CD4-positive, alpha-beta T cell treated with Interleukin-15 for 1 hour (primary cell): ENCODE measurements around the gene CLK3.
"Not testable (repeated sequence)": the region's sequence is repeated elsewhere in the genome, so short reads cannot be mapped to it uniquely, and the experiment has no call there.

Source experiments
- DNase-seq: peaks from one replicate; pipeline ENCODE4 v3.0.0-alpha.2; 2020

Gene CLK3

DNA sequence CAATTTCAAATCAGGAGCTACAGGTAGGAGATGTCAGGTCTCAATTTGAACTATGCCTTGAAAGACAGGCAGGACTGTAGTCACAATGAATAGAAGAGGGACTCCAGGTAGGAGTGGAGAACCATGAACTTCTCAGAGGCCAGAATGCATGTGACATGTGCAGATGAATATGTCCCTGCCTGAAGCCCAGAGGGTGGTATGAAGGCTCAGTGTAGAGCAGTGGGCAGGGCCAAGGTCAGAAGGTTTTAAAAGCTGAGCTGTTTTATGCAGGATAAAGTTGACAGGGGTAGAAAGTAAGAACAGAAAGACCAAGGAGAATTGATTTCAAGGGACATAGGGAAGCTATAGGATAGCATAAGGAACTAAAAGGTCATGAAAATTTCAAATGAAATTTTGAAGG is 30.8 kb downstream of the CLK3 start:
- no peak for DNase-seq

DNA sequence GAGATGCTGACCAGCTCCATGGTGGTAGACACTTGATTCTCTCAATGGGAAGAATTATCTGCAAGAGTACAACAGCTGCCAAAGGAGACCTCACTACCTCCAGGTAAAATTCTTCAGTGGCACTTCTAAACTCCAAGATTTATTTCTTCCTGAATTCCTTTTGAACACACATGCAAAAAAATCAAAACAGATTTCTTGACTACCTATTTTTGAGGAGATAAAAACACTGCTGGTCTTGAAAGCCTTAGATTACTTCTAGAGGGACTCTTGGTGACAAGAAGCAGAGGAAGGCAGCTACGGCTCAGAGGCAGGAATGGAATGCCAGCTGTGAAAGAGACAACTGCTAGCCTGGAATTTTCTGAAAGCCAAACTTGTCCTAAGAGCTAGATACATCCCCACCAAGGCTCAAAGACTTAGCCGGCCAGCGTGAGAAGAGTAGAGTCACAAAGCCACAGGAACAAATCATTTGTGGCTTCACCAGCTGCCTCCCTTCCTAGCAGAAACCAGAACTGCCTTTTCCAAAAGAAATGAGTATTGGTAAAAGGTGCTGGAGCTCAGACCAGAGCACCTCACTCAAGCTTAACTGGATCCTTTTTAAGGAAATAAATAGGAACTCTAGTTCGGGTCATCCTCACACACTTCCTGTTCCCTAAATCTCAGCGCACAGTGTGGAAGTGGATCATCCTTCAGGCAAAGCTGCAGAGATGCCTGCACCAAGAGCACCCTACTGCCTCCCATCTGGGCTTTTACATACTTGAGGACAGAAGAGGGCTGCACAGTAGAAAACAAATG is 32.6 kb downstream of the CLK3 start:
- no peak for DNase-seq

DNA sequence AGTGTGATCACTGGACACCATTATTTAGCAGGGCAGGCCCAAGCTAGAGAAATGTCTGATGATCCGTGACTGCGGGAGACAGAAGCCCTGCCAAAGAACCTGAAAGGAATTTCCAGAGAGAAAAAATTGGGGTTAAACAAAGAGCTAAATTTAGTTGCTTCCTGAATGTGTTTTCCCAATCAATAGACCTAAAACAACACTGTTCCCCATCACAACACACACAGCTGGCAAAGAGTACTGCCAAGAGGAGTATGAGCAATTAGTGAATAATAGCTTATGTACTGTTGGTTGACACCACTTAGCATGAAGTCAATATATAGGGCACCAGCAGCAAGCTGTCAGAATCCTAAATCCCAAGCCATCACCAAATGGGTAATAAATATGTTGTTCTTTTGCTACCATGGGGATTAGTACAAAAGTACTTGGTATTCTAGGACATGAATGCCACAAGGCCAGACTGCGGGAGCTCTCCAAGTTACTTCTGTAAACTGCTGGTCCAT is 35.7 kb downstream of the CLK3 start:
- DNase-seq, result no peak

DNA sequence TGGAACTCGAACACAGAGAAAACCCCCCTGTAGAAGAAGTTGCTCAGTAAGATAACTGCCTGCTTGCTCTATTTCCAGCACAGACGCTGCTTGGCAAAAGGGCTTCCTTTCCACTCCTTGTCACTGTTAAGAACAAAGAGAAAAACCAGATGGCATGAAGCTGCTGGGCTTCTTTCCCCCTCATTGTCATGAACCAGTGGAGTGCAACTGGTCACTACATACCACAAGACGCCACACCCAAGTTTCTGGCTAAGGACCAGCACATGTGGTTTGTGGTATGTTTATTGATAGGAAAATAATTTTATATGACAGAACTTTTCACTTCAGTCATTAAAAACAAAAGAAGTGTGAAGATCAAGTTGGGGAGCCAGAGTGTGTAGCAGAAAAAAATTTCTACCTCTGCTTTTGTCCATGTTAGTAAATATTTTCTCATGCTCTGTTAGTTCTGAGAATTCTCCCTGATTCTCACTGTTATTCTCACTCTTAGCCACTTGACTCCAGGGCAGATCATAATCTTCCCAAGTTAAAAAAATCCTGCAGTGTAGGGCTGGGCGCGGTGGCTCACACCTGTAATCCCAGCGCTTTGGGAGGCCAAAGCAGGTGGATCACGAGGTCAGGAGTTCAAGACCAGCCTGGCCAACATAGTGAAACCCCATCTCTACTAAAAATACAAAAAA is 37.9 kb downstream of the CLK3 start:
- DNase-seq, result no peak

DNA sequence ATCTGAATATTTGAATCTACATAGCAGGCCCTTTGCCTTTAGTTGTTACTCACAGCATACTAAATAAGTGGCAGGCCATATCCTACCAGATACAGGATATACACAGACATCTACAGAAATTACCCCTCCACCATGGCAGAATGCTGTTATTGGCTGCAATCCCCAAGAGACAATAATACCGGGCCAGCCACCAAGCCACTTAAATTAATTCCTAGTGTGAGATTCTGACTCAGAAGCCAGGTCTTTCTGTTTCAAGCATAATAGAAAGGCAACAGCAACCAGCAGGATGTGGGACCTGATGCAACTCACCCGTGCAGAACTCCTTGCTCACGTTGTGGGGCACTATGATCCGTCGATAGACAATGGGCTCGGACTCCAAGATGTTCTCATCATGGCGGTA is 39.8 kb downstream of the CLK3 start:
- no peak for DNase-seq

DNA sequence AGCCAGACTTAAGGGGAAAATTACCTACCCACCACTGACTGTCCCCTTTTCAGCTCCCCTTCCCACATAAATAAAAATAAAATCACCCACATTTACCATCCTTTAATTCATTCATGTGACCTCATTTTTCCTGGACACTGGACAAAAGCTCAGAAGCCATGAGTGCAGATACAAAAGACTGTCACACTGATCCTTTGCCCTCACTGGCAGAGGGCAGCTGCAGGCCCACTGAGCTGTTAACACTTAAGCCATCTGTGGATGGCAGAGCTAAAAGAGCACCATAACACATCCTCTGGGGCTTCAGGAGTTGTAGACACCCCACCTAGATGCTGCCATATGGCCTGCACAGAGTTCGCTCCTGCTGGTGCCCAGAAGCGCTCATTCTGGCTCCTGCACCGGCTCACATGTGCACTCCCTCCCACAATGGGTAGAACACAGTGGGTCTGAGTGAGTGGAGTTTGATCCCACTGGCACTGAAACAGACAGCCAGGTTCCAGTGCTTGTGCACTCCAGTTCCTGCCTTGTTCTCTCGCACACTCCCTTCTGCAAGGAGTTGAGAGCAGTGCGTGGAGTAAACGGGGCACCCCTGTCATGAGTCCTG is 41.4 kb downstream of the CLK3 start:
- DNase-seq, result no peak

DNA sequence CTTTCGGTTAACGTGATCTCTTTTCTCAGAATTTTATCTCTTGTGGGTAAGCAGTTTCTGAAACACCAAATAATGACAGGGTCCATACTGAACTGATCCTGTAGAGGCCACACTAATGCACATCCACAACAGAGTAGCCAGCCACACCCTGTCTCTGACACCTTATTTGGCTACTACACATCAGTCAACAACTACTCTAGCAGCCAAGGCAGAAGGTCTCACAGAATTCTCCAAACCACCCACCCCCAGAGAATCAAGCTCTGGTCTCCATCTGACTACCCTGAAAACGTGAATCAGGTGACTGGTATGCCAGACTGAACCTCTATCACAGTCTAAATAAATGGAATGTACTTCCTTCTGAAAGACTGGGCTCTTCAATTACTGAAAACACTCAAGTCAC is 42.2 kb downstream of the CLK3 start:
- no peak for DNase-seq

DNA sequence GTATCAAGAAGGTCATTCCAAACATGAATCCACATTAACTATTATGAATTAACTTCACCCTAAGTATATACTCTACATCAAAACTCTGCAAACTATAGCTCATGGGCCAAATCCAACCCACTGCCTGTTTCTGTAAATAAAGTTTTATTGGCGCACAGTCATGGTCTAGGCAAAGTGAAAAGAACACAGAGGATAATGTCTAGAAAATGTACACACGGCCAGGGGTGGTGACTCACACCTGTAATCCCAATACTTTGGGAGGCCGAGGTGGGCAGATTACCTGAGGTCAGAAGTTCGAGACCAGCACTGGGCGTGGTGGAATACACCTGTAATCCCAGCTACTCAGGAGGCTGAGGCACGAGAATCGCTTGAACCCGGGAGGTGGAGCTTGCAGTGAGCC is 45.6 kb downstream of the CLK3 start:
- not testable (repeated sequence) for DNase-seq

DNA sequence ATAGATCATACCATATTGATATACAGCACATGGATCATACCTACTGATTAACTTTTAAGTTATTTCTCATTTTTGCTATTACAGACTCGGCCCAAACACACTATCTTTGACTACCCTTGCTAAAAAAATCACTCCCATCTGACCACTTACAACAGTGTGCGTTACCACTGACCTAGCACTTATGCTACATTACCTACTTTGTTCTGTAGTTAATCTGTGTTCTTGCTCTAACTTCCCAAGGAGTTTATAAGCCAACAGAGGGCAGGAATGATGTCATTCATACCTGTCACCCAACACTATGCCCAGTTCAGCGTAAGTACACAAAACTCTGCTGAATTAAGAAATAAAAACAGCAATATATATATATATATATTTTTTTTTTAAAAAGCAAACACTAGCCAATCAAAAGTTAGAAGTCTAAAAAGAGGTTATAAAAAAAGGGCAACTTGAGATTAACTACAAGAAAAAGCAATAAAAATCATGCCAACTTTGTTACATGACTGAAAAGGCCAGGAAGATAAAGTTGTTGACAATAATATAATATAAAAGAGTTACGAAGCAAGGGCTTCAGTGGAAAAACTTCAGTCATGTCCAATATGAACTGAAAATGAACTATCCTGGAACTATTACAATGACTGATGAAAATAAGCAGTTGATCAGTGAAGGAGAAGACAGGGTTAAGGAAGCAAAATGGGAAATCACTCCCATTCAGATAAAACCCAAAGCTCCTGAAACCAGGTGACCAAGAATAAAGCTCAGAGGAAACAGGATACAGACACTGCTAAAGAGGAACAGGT is 46.6 kb downstream of the CLK3 start:
- DNase-seq, result no peak

DNA sequence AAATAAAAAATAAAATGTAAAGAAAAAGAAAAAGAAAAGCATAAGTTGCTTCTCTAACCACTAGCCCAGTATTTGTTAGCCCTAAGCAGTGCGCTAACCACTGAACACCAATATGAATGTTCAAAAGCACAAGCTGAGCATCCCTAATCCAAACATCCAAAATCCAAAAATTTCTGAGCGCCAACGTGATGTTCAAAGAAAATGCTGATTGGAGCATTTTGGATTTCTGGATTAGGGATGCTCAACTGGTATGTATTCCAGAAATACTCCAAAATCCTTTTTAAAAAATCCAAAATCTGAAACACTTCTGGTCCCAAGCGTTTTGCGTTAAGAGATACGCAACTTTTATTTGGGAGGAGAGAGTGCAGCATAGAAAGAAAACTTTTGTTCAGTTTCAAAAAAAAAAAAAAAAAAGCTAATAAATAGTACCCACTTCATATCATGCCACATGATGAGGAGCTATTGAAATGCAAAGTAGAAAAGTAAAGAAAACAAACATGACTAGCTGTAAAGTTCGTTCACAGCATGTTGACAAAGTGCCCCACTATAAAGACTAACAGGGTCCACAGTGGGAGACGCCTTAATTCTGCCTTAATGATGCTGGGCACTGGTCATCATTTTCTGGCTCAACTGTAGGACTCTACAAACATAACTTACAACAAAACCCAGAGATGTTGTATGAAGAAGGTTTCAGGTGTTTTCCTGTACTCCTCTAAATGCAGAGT is 47.8 kb downstream of the CLK3 start:
- DNase-seq, result no peak

DNA sequence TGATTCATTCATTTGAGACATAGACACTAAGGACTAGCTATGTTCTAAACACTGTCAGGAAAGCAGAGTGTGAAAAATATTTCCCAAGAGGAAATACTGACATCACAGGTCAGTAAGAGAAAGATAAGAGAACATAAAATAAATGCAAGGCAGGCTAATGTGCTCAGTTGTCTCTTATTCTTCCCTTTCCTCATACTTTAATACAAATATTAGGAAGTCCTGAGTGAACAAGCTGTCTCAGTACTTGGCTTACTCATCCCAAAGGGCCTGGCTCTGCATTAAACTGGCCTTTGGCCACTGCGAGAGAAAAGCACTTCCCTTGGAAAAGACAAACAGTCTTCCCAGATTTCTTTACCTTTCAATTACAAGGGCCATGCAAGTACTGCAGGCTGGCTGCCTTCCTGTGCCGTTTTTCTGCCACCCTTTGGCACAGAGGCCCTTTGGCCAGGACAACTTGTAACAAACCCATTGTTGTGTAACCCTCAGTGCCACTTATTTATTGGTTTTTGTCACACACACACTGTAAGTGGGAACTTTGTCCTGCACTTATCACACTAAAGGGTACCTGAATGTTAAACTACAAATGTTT is 48.5 kb downstream of the CLK3 start:
- no peak for DNase-seq

DNA sequence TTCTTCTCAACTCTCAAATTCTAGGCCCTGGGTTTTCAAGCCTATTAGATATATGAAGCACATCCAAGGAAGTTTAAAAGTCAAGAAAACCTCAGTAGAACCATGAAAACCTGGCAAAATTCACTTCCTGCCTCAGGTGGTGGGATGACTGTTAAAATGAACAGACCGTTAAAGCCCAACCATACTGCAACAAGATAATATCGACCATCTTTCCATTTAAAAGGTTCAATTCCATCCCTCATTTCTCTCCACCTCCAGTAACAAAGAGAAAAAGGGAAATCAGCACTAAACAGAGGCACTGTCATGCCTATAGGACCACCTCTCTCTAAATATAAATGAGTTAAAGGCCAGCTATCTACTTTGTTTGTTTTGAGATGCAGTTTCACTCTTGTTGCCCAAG is 49.0 kb downstream of the CLK3 start:
- DNase-seq, result no peak

DNA sequence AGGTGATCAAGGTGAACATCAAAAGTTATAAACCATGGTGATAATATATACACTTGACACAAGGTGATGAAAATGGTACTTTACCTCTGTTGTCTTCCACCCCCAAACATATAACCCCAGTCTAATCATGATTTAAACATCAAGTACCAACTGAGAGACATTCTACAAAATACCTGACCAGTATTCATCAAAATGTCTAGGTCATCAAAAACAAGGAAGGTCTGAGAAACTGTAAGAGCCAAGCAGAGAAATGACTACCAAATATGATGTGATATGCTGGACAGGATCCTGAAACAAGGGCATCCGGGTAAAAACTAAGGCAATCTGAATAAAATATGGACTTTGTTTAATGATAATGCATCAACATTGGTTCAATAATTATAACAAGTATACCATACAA is 52.3 kb downstream of the CLK3 start:
- DNase-seq, result no peak

DNA sequence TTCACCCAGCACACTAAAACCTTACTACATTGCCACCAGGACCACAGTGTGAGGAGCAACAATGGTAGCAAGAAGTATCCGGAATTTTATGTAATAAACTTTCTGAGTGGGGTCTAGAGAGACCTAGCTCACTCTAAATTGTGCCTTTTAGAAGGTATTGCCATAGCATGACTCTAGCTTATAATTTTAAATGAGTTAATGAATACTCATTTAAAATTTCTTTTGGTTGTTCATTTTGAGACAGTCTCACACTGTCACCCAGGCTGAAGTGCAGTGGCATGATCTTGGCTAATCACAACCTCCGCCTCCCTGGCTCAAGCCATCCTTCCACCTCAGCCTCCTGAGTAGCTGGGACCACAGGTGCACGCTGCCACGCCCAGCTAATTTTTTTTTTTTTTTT is 54.0 kb downstream of the CLK3 start:
- no peak for DNase-seq

DNA sequence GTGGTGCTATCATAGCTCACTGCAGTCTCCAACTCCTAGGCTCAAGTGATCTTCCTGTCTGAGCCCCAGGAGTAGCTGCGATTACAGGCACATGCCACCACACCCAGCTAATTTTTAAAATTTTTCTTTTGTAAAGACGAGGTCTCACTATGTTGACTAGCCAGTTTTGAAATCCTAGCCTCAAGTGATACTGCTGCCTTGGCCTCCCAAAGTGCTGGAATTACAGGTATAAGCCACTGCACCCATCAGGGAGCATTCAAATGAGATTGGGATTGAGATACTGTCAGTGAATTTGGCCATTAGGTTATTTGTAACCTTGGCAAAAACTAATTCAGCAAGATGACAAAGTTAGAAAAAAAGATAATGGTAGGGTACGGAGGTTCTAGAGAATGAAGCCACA is 58.5 kb downstream of the CLK3 start:
- no peak for DNase-seq

DNA sequence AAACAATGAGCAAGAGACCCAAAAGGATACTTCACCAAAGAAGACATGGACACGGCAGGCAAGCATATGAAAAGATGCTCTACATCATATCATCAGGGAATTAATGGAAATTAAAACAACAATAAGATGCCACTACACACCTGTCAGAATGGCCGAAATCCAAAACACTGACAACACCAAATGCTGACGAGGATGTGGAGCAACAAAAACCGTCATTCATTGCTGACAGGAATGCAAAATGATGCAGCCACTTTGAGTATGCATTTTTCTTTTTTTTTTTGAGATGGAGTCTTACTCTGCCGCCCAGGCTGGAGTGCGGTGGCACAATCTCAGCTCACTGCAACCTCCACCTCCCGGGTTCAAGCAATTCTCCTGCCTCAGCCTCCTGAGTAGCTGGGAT is 61.2 kb downstream of the CLK3 start:
- no peak for DNase-seq
